GM19463 (cell line): ENCODE data around the gene NCCRP1.

ENCODE experiments used
- ATAC-seq: cut with Tn5 transposase; IDR thresholded peaks from one replicate; pipeline ENCODE4 v1.9.1; 2021; ENCODE audit warnings: mild to moderate bottlenecking, moderate library complexity; ENCODE audit not compliant: unreplicated experiment

Gene NCCRP1, protein sequence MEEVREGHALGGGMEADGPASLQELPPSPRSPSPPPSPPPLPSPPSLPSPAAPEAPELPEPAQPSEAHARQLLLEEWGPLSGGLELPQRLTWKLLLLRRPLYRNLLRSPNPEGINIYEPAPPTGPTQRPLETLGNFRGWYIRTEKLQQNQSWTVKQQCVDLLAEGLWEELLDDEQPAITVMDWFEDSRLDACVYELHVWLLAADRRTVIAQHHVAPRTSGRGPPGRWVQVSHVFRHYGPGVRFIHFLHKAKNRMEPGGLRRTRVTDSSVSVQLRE

DNA sequence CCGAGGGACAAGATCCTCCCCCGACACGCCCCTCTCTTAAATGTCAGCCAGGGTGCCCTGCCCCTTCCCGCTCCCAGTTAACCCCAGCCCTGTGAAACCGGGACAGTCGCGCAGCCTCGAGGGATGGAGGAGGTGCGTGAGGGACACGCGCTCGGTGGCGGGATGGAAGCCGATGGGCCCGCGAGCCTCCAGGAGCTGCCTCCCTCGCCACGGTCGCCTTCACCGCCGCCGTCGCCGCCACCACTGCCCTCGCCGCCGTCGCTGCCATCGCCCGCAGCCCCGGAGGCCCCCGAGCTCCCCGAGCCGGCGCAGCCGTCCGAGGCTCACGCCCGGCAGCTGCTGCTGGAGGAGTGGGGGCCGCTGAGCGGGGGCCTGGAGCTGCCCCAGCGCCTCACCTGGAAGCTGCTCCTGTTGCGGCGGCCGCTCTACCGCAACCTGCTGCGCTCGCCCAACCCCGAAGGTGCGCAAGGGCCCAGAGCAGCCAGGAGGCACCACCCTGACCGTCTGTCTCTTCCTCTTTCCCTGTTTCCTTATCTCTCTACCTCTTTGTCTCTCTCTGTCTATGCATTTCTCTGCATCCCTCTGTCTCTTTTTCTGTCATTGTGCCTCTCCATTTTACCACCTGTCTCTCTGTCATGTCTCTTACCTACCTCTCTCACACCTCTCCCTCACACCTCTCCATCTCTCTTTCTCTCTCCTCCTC is at the start of gene NCCRP1:
Gene NCCRP1, plus strand, starts transcription at position 105 of the 703 bp plus-strand sequence. Its CDS starts 19 bp downstream, at position 124.
- ATAC-seq, result no peak

DNA sequence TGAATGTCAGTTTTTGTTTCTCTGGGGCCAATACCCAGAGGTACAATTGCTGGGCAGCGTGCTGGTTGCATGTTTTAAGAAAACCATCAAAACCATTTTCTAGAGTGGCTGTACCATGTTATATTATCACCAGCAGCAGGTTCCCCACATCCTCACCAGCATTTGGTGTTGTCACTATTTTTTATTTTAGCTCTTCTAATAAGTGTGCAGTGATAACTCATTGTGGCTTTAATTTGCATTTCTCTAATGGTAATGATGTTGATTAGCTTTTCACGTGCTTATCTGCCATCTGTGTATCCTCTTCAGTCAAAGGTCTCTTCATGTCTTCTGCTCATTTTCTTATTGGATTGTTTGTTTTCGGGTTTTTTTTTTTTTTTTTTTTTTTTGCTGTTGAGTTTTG is 49.3 kb upstream of the NCCRP1 start:
- no peak for ATAC-seq

DNA sequence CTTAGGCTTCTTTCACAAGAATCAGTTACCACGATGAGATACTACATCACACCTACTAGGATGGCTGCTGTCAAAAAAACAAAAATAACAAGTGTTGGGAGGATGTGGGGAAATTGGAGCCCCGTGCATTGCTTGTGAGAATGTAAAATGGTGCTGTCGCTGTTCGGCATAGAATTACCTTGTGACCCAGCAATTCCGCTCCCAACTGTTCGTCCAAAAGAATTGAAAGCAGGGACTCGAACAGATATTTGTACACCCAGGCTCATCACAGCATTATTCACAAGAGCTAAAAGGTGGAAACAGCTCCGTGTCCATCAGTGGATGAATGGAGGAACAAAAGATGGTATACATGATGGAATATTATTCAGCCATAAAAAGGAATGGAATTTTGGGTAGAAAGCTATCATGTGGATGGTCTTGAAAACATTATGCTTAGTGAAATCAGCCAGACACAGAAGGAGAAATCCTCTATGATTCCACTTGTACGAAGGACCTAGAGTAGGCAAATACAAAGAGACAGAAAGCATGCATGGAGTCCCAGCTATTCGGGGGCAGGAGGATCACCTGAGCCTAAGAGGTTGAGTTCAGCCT is 47.7 kb upstream of the NCCRP1 start:
- no peak for ATAC-seq

DNA sequence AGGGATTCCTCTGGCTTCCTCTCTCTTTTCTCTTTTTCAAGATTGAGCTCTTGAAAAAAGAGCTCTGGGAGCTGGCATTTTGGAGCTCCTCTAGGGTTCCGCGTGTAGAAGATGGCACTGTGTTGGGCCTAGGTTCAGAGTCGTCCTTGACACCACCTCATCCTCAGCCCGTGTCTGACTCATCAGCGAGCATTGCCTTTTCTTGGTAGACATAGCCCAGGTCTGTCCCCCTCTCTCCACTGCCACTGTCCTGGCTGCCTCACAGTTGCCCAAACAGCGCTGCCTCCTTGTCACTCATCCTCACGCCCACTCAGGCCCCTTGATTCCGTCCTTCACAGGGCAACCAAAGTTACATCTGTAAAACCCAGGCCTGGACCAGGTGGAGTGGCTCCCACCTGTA is 46.5 kb upstream of the NCCRP1 start:
- ATAC-seq, result no peak

DNA sequence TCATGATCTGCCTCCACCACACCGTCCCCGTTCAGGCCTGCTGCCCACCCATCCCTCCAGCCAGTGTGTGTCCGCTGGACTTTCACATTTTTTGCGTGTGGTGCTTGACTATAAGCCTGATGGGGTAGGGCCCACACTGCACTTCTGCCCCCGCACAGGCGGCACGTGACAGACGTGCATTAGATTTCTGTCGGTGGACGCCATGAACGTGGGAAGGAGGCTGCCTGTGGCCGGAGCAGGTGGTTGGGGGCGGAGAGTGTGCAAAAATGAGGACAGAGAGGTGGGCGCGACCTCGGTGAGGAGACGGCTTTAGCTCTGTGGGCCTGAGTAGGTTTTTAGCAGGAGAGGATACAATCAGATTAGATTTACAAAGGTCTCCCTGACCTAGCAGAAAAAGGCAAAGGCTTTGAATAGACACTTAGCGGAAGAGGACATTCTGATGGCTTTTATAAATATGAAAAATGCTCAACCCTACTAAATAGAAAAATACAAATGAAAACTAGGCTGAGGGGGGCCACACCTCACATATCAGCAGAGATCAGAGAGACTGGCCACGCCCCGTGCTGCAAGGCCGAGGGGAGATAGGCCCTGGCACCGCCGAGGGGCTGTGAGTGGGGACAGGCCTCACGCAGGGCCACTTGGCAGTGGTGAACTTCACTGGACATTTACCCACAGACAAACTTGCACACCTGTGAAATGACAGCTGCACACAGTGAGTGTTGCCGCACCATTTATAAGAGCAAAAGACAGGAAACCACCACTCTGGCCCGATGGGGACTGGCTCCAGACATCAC is 45.8 kb upstream of the NCCRP1 start:
- ATAC-seq, result no peak

DNA sequence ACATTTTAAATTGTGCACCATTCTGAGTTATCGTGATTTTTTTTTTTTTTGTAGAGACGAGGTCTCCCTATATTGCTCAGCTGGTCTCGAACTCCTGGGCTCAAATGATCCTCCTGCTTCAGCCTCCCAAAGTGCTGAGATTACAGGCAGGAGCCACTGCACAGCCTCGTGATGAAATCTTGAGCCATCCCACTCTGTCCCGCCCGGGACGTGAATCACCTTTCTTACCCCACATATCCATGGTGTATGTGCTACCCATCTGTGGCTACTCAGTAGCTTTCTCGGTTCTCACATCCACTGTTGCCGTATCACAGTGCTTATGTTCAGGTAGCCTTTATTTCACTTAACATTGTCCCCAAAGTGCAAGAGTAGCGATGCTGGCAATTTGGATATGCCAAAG is 44.7 kb upstream of the NCCRP1 start:
- ATAC-seq, result no peak

DNA sequence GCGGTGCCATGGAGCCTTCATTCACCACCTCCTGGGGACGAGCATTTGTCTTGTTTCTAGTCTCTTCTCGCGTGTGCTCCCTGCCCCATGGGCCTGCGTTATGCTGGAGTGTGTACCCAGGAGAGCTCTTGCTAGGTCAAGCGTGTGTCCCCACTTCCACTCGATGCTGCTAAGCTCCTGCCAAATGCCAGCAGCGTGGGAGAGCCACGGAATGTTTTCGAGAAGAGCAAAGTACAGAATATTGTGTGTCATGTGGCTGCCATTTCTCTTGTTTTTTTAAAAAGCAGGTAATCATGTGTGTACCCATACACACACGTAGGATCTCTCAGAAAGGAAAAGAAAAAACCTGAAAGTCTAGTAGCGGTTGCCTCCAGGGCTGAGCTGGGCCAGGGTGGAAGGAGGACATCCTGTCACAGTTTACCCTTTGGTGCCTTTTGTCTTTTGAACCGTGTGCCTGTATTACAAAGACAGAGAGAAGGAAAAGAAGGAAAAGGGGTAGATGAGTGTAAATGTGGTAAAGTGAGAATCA is 42.6 kb upstream of the NCCRP1 start:
- ATAC-seq, result no peak

DNA sequence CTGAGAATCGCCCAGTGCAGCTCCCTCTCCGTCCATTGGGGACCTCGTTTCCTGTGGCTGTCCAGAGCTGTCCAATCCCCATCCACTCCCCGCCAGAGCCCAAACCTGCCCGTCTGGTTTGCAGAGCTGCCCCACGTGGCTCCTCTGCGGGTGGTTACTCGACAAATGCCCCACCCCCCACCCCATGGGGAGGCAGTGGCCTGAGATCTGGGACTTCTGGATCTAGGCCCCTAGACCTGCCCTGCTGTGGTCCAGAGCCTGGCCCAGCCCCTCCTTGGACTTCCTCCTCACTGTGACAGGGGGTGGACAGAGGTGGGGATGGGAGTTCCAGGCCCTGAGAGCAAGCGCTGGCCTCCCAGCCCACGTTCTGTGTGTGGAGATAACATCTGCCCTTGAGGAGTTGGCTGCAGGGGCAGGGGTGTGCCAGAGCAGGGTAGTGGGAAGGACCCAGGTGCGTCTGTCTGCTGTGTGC is 42.1 kb upstream of the NCCRP1 start:
- ATAC-seq, result no peak

DNA sequence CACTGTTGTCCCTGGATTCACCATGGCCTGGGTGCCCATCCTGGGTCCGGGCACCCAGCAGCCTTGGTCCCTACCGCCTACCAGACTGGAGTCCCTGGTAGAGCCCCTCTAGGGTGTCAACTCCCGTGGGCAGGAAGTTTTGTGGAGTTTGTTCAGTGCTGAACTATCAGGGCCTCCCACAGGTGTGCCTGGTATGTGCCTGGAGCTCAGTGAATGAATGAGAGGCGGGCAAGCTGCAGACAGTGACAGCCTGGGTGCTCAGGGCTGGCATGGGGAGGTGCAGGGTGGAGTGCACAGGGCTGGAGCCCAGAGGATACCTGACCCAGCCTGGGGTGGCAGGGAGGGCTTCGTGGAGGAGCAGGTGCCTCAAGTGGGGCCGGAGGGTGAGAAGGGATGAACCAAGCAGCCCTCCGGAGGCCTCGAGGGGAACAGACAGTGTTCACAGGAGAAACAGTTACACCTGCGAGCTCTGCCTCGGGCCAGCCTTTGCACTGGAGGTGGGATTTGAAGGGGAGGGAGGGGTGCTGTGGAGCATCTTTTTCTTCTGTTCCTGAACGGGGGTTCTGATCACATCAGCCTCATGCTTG is 41.6 kb upstream of the NCCRP1 start:
- ATAC-seq, result no peak

DNA sequence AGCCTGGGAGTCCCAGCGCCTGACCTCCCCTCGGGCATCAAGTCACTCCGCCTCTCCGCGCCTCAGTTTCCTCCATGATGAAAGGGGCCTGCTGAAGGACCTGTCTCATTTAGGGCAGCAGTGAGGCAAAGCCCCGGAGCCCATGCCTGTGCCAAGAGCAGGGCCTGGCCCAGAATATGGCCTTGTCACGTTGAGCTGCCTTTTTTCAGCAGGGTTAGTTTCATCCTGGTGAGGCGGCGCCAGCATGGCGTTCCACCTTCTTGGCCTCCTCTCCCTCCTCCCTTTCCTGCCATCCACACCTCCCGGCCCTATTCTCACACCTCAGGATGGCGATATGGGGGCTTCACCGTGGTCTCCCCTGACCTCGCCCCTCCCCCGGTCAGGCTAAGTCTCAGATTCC is 41.0 kb upstream of the NCCRP1 start:
- no peak for ATAC-seq

DNA sequence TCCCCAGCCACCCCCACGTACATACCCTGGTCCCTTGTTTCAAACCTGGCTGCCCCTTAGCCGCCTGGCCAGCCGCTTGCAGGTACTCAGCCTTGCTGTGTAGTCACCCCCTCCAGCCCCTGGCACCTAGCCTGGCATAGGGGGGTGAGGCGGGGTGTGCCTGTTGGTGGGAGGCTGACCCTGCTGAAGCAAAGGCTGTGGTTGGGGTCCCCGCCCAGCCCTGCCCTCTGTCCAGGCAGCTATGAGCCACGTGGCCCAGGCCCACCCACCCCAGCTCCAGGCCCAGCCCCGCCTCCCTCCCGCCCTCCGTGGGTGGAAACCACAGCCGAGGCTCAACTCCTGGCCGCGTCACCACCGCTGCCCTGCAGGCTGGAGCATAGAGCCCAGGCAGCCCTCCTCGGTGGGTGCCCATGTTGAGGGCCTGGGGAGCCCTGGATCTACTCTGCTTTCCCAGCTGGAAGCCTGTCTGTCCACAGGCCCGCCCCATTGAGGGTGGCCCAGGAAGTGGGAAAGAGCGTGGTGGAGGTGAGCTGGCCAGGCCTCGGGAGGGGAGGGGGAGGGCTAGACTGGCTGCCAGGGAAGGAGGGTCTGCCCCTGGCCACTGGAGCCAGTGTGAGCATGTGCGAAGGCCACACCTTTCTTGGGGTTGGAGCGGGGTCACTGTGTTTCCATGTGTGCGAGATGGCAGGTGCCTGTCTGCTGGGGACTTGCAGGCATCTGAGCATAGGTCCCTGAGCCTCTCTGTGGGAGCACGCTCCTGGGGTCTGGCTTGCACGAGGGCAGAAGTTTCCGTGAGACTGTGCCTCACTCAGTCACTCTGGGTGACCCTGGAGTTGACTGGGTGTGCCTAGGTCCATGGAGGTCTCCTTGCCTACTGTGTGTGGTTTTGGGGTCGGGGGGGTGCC is 40.2 kb upstream of the NCCRP1 start:
- ATAC-seq, result no peak

DNA sequence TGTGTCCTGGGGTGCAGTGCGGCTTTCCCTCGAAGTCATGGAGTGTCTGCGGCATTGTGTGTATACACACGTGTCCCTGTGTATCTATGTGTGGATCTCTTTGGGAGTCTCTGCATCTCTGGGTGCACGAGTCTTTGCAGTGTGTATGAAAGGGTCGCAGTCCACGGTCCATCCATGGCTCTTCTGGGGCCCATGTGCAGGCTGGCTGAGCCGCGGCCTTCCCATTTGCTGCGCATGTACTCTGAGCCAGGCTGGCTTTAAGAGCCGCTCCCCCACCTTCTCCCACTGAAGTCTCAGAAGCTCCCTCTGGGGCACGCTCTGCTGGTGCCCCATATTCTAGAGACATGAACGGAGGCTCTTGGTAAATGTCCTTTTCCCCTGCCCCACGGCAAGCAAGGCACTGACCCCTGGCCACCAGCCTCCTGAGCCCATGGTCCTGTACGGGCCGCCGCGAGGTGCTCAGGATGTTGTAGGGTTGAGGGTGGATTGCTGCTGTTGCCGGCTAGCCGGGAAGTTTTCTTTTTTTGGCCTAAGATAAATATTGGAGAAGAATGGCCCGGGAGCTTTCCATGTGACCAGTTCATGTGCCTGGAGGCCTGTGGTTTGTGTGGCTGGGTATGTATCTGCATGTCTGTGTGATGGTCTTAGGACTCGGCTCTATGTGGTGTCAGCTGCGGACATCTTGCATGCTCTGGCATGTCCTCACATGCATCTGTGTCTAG is 39.3 kb upstream of the NCCRP1 start:
- ATAC-seq, result no peak

DNA sequence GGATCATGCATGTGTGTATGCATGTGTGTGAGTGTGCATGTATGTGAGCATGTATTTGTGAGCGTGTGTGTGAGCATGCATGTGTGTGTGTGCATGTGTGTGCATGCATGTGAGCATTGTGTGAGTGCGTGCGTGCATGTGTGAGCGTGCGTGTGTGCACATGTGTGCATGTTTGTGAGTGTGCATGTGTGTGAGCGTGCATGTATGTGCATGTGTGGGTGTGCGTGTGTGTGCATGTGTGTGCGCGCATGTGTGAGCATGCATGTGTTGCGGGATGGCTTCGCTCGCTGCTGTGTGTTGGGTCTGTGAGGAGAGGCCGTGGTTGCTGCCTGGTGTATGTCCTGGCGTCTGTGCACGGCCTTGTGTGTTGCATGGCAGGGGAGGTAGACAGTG is 38.8 kb upstream of the NCCRP1 start:
- ATAC-seq, result no peak

DNA sequence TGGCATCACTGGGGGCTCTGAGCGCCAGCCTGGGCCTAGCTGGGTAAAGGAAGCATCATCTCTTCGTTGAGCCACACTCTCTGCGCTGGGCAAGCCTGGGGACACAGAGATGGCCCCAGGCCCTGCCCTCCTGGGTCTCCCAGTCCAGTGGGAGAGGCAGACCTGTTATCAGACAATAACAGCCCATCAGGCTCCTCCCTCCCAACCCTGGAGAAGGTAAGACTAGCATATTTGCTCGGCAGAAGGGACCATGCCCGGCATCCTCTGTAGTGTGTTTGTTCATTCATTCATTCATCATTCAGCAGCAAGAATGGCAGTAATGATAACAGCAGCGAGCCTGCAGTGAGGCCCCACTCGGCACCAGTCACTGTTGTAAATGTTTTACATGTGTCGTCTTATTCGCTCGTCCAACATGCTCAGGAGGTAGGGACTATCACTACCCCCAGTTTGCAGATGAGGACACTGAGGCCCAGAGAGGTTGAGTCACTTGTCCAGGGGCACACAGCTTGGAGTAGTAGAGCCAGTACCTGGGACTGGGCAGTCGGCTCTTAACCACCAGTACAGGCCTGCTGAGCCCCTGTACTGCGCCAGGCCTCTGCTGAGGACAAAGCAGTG is 38.0 kb upstream of the NCCRP1 start:
- no peak for ATAC-seq

DNA sequence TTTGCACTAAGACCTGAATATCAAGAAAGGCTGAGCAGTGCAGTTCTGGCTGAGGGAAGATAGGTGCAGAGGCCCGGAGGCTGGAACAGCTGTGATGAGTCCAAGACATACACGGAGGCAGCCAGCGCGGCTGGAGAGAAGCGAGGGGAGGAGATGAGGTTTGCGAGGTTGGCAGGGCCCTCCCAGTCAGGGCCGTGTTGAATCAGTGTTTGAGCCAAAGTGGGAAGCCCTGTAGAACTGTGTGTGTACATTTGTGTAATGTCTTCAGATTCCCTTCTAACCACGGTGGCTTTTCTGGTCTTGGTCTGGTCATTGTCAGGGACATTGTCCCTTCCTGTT is 36.3 kb upstream of the NCCRP1 start:
- no peak for ATAC-seq

DNA sequence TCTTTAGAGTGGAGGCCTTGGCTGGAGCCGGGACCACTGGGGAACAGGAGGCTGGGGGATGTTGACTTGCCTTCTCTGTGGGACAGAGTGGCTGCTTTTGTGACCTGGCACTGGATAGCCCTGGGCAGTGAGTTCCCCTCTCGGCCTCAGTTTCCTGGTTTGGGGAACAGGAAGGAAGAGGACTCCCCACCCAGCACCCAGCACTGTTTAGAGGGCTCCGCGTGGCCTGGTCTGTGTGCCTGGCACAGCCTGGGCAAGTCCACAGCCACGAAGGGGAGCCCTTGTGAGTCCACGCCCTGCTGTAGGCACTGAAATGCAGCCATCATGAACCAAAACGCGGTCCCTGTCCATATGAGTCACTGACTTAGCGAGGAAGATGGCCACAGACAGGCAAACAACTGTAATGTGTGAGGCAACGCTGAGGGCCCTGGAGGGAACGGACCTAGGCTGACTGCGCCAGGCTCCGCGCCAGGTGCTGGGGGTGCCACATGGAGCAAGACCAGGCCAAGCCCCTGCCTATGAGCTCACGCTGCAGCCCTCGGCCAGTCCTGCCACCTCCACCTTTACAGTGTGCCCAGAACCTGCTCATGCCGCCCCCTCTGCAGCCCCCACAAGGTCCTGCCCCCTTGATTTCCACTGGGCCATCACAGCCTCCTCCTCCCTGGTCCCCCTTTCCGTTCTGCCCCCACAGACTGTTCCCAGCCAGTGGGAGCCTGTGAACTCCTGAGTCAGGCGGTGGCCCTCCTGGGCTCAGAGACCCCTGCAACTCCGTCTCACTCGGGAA is 35.7 kb upstream of the NCCRP1 start:
- no peak for ATAC-seq

DNA sequence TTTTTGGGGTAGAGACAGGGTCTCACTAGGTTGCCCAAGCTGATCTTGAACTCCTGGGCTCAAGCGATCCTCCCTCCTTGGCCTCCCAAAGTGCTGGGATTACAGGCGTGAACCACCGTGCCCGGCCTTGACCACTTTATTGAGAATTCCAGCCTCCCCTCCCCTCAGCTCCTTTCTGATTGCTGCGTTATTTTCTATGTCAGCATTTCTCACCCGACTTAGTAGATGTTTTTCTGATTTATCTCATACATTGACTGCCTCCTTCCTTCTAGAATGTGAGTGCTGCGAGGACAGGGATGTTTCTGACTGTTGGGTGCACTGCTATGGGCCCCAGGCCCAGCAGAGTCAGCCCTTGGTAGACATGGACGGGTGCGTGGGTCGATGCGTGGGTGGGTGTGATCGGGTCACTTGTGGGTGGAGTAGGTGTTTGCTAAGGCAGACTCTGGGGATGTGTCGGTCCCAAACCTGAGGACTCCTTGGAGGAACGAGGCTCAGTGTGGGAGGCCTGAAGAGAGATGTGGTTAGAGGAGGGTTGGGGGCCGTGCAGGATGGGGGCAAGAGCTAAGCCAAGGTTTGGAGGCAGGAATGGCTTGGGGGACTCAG is 34.2 kb upstream of the NCCRP1 start:
- ATAC-seq, result no peak

DNA sequence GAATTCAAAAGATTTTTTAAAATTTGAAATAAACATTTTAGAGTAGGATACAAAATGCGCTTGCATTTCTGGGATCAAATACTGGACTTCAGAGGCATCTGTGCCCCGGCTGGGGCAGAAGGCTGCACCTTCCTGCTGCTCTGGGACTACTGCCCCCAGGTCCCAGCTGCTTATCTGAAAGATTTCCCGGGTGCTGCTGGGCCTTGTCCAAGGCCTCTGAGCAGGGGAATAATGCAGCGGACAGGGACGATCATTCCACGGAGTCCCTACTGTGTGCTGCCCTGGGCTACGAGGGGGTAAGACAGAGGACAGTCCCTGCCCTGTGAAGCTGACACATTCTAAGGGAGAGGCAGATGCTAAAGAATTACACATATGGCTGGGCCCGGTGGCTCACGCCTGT is 33.1 kb upstream of the NCCRP1 start:
- ATAC-seq, result no peak
